Esophagus muscularis mucosa (tissue), 4 donors: Measurements from ENCODE around the gene ZDHHC19. TPM values are rescaled to one million over a fixed set of nuclear protein-coding genes. Genes with fewer than 3 reads are reported as not detected.

ENCODE experiments used
- DNase-seq: peaks from one replicate; pipeline ENCODE4 v3.0.0-alpha.2; 2017; ENCODE audit errors: extremely low spot score
- H3K27ac ChIP-seq, 4 donors: fragments of 200-600 bp; sonication (generic); replicated peaks in 1 of 4; 1 replicate in 3 of 4; 2 replicates in 1 of 4; pipeline ENCODE4 v1.5.1; 2016 to 2019; ENCODE audit warnings: mild to moderate bottlenecking in 1 of 4
- H3K27me3 ChIP-seq, 4 donors: fragments of 200-600 bp; sonication (generic); one replicate each; pipeline versions ENCODE4 v1.5.1 to v1.6.0; 2016 to 2019
- H3K36me3 ChIP-seq, 4 donors: fragments of 200-600 bp; sonication (generic); one replicate each; pipeline ENCODE4 v1.5.1; 2016 to 2019
- H3K4me1 ChIP-seq, 4 donors: fragments of 200-600 bp; sonication (generic); one replicate each; pipeline ENCODE4 v1.5.1; 2016 to 2019
- H3K4me3 ChIP-seq, 4 donors: fragments of 200-600 bp; sonication (generic); 1 replicate in 2 of 4; 2 replicates in 2 of 4; pipeline ENCODE4 v1.5.1; 2016 to 2019; ENCODE audit warnings: mild to moderate bottlenecking in 4 of 4, moderate library complexity in 1 of 4
- H3K9me3 ChIP-seq, 4 donors: fragments of 200-600 bp; sonication (generic); 1 replicate in 3 of 4; 2 replicates in 1 of 4; pipeline ENCODE4 v1.5.1; 2016 to 2019
- CTCF ChIP-seq, 3 experiments: fragments of 200-600 bp in 2 of 3; fragments of 450-650 bp in 1 of 3; sonication (generic) in 2 of 3; IDR thresholded peaks; one replicate each; pipeline ENCODE4 v1.5.1; 2017 to 2019; ENCODE audit warnings: antibody characterized with exemption in 3 of 3, mild to moderate bottlenecking in 2 of 3, moderate library complexity in 1 of 3
- EP300 ChIP-seq: sonication (generic); formaldehyde crosslinking; IDR thresholded peaks from one replicate; pipeline ENCODE4 v1.6.1; 2017; ENCODE audit warnings: antibody characterized with exemption
- POLR2A ChIP-seq: fragments of 450-650 bp; IDR thresholded peaks from one replicate; pipeline ENCODE4 v1.6.1; 2017; ENCODE audit warnings: antibody characterized with exemption, moderate library complexity, mild to moderate bottlenecking, low read depth
- POLR2AphosphoS5 ChIP-seq, 2 donors: sonication (generic); formaldehyde crosslinking; IDR thresholded peaks; one replicate each; pipeline ENCODE4 v1.6.1; 2017; ENCODE audit warnings: antibody characterized with exemption in 2 of 2
- WGBS: methylation state at CpG from one replicate; pipeline ENCODE4 v1.1.5; 2018; 5-methylcytosine and 5-hydroxymethylcytosine counted together
- intact Hi-C: fragments of 100-400 bp; cut with DNase I; formaldehyde crosslinking; loops from one replicate; pipeline ENCODE4 v1.15.1; 2023
- total RNA-seq, 4 donors: library from RNA; depleted of rRNA; stranded (reverse); fragments of >200 nt; gene quantifications; one replicate each; pipeline versions ENCODE4 v1.1.0 to v1.2.1, GENCODE V29; 2016

Gene ZDHHC19
- total RNA-seq, 4 donors from 2014 or later: not detected

GRCh38 chr3:196232154-196232881 is 21.1 kb upstream of the ZDHHC19 start:
- intact Hi-C loops: no loop called here

GRCh38 chr3:196227629-196228493 is 16.7 kb upstream of the ZDHHC19 start:
- DNase-seq: no peak
- Histone ChIP-seq H3K4me3 (no peak overlapping the region), H3K4me1 (peaks cover 0 to 3% (median 1%) of the 10 kb centered on the region in 4 donors), H3K27me3 (peaks cover 0 to 23% (median 0%) of the 10 kb centered on the region in 4 donors), H3K9me3 (no peaks in the 10 kb centered on the region), H3K36me3 (no peaks in the 10 kb centered on the region), H3K27ac (no peak overlapping the region)
- intact Hi-C loops: no loop called here
- WGBS: 52% methylated on average over 14 of the region's 24 CpGs
- no peak for TF ChIP-seq POLR2AphosphoS5 (IDR thresholded peaks at IDR 0.05)
- no peak for TF ChIP-seq CTCF (IDR thresholded peaks at IDR 0.05)
- TF ChIP-seq EP300: no peak
- no peak for TF ChIP-seq POLR2A

More at GRCh38 chr3:196232154-196232881, 21.1 kb upstream of the ZDHHC19 start:
- WGBS: 96% methylated on average over 12 of the region's 12 CpGs
- H3K4me1 ChIP-seq: peaks cover 0 to 3% (median 1%) of the 10 kb centered on the region in 4 donors
- no peaks in the 10 kb centered on the region for H3K9me3 ChIP-seq
- no peak for TF ChIP-seq POLR2AphosphoS5 (IDR thresholded peaks at IDR 0.05)
- no peak for TF ChIP-seq EP300
- no peak for TF ChIP-seq CTCF (IDR thresholded peaks at IDR 0.05)
- no peak for TF ChIP-seq POLR2A
- peaks cover 7 to 14% (median 8%) of the 10 kb centered on the region in 4 donors for H3K36me3 ChIP-seq
- H3K4me3 ChIP-seq: no peak overlapping the region
- peaks cover 0 to 7% (median 0%) of the 10 kb centered on the region in 4 donors for H3K27me3 ChIP-seq
- DNase-seq: no peak
- no peak overlapping the region for H3K27ac ChIP-seq

GRCh38 chr3:196227121-196227561 is 15.9 kb upstream of the ZDHHC19 start:
- peaks cover 0 to 3% (median 1%) of the 10 kb centered on the region in 4 donors for H3K4me1 ChIP-seq
- no peaks in the 10 kb centered on the region for H3K9me3 ChIP-seq
- no peak overlapping the region for H3K4me3 ChIP-seq
- H3K36me3 ChIP-seq: no peaks in the 10 kb centered on the region
- no peak for DNase-seq
- no peak overlapping the region for H3K27ac ChIP-seq
- peaks cover 0 to 23% (median 0%) of the 10 kb centered on the region in 4 donors for H3K27me3 ChIP-seq
- intact Hi-C loops: no loop called here
- TF ChIP-seq CTCF (IDR thresholded peaks at IDR 0.05) (no peak), POLR2AphosphoS5 (IDR thresholded peaks at IDR 0.05) (no peak), EP300 (no peak), POLR2A (no peak)
- 67% methylated on average over 7 of the region's 14 CpGs for WGBS

- DNase-seq: no peak
- no peaks in the 10 kb centered on the region for H3K36me3 ChIP-seq
- peaks cover 0 to 23% (median 0%) of the 10 kb centered on the region in 4 donors for H3K27me3 ChIP-seq
- TF ChIP-seq POLR2A: no peak
- TF ChIP-seq CTCF (IDR thresholded peaks at IDR 0.05): no peak
- no peak overlapping the region for H3K4me3 ChIP-seq
- H3K27ac ChIP-seq: no peak overlapping the region
- no peaks in the 10 kb centered on the region for H3K9me3 ChIP-seq
- WGBS: 87% methylated on average over 15 of the region's 15 CpGs
- intact Hi-C loops: no loop called here
- peaks cover 0 to 3% (median 1%) of the 10 kb centered on the region in 4 donors for H3K4me1 ChIP-seq
Observed at GRCh38 chr3:196225763-196226364, 14.7 kb upstream of the ZDHHC19 start.
